Thymus (tissue), 11 donors: Measurements from ENCODE around the gene INTS6L. TPM values are rescaled to one million over a fixed set of nuclear protein-coding genes. Genes with fewer than 3 reads are reported as not detected.
"Not testable (repeated sequence)": the region's sequence is repeated elsewhere in the genome, so short reads cannot be mapped to it uniquely, and the experiment has no call there.

Experiments used
- DNase-seq, 9 donors: peaks; one replicate each; pipeline ENCODE4 v3.0.0-alpha.2; 2013; ENCODE audit warnings: low spot score in 9 of 9, low read depth in 6 of 9, missing footprints in 1 of 9
- H3K27ac ChIP-seq, 2 donors: one replicate each; pipeline ENCODE4 v1.5.1; 2013; ENCODE audit warnings: control low read depth in 1 of 2, low read depth in 1 of 2, low read length in 1 of 2, mild to moderate bottlenecking in 1 of 2, moderate library complexity in 1 of 2
- H3K27me3 ChIP-seq, 2 donors: one replicate each; pipeline ENCODE4 v1.5.1; 2013; ENCODE audit warnings: low read length in 1 of 2; ENCODE audit not compliant: control insufficient read depth in 2 of 2, insufficient read depth in 1 of 2
- H3K36me3 ChIP-seq, 2 donors: one replicate each; pipeline ENCODE4 v1.5.1; 2013; ENCODE audit warnings: low read length in 1 of 2, mild to moderate bottlenecking in 1 of 2, moderate library complexity in 1 of 2; ENCODE audit not compliant: control insufficient read depth in 2 of 2, insufficient read depth in 2 of 2
- H3K4me1 ChIP-seq, 2 donors: one replicate each; pipeline ENCODE4 v1.5.1; 2013; ENCODE audit warnings: low read length in 2 of 2; ENCODE audit not compliant: control insufficient read depth in 2 of 2, insufficient read depth in 2 of 2
- H3K4me3 ChIP-seq, 2 donors: one replicate each; pipeline ENCODE4 v1.5.1; 2013; ENCODE audit warnings: low read length in 2 of 2, control low read depth in 1 of 2, mild to moderate bottlenecking in 1 of 2
- H3K9me3 ChIP-seq, 2 donors: one replicate each; pipeline ENCODE4 v1.5.1; 2013; ENCODE audit warnings: low read length in 1 of 2, mild to moderate bottlenecking in 1 of 2; ENCODE audit not compliant: control insufficient read depth in 2 of 2, insufficient read depth in 1 of 2
- WGBS: extraction: QIAGEN DNeasy Blood & Tissue Kit; methylation state at CpG from one replicate; pipeline ENCODE4 v1.1.7; 2013; 5-methylcytosine and 5-hydroxymethylcytosine counted together
- polyA plus RNA-seq: library from polyadenylated mRNA; stranded (reverse); fragments of 200-250 nt; gene quantifications from one replicate; pipeline ENCODE4 v1.2.3, GENCODE V29; 2013
- total RNA-seq: library from RNA; stranded (reverse); fragments of 120-200 nt; gene quantifications from one replicate; pipeline ENCODE4 v1.2.4, GENCODE V29; 2013
- donor health status: healthy.

Gene INTS6L
- total and polyA plus RNA-seq, 2 donors: 26.3 to 49.1 TPM

- not testable (repeated sequence) for H3K36me3 ChIP-seq, H3K4me1 ChIP-seq, H3K27ac ChIP-seq, H3K9me3 ChIP-seq, H3K27me3 ChIP-seq, DNase-seq, H3K4me3 ChIP-seq
- 93% methylated on average over 3 of the region's 7 CpGs for WGBS
Measured at GRCh38 chrX:135624408-135625204, 104.1 kb downstream of the INTS6L start.

GRCh38 chrX:135625995-135626394, 105.5 kb downstream of the INTS6L start:
- no peaks in the 10 kb centered on the region for H3K4me1 ChIP-seq
- WGBS: 98% methylated on average over 6 of the region's 6 CpGs
- DNase-seq: no peak
- H3K27me3 ChIP-seq: no peaks in the 10 kb centered on the region
- no peaks in the 10 kb centered on the region for H3K36me3 ChIP-seq
- no peak overlapping the region for H3K27ac ChIP-seq
- H3K9me3 ChIP-seq: no peaks in the 10 kb centered on the region
- H3K4me3 ChIP-seq: no peak overlapping the region

DNA sequence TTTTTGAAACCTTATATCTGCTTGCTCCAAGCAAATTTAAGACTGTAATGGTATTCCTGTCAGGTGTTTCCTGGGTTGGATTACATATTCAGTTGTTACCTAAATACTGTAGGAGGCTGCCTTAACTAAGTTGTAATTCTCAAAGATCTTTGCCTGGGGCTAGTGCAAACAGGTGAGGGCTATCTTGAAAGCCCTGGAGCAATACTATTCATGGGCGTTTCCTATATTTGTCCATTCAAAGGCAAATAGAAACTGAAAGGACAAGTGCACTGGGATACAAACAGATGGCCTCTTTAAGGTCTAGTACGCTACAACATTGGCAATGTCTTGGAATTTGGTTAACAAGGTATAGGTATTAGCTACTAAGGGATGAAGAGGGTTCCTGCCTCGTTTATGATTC, 108.9 kb downstream of the INTS6L start:
- Histone ChIP-seq H3K9me3 (no peaks in the 10 kb centered on the region), H3K4me1 (no peaks in the 10 kb centered on the region), H3K27ac (no peak overlapping the region), H3K36me3 (no peaks in the 10 kb centered on the region), H3K4me3 (no peak overlapping the region), H3K27me3 (no peaks in the 10 kb centered on the region)
- WGBS: 92% methylated on average over 3 of the region's 3 CpGs
- DNase-seq: no peak

Other genes starting within 250 kb of the INTS6L start
- gene ETDC, start 211.2 kb upstream of the INTS6L start, total RNA-seq: not detected
- gene ETDC, start 211.2 kb upstream of the INTS6L start, polyA plus RNA-seq: not detected
- gene ZNF75D, start 176.6 kb upstream of the INTS6L start, total RNA-seq: 10.8 TPM
- 18.2 TPM for gene ZNF75D, start 176.6 kb upstream of the INTS6L start, polyA plus RNA-seq
- 5.6 TPM for gene ZNF449, start 175.9 kb upstream of the INTS6L start, total RNA-seq
- gene ZNF449, start 175.9 kb upstream of the INTS6L start, polyA plus RNA-seq: 6.3 TPM
- 0.52 TPM for gene SMIM10L2A, start 98.7 kb upstream of the INTS6L start, total RNA-seq
- 0.55 TPM for gene SMIM10L2A, start 98.7 kb upstream of the INTS6L start, polyA plus RNA-seq
- gene CT45A1, start 193.0 kb downstream of the INTS6L start, total RNA-seq: not detected
- not detected for gene CT45A1, start 193.0 kb downstream of the INTS6L start, polyA plus RNA-seq
- gene CT45A3, start 247.5 kb downstream of the INTS6L start, total RNA-seq: not detected
- gene CT45A3, start 247.5 kb downstream of the INTS6L start, polyA plus RNA-seq: 0.16 TPM